ENCODE data around the gene FHL1.

GRCh38 chrX:136206916-136207315 is 59.6 kb downstream of the FHL1 start:
- TF ChIP-seq CTCF (IDR thresholded peaks at IDR 0.05; ENCODE audit: low read depth, low read length), result no peak
- TF ChIP-seq EZH2phosphoT487 (IDR thresholded peaks at IDR 0.05; ENCODE audit: low read depth), result no peak
